ENCODE data around the gene ATG2A. TPM values are rescaled to one million over a fixed set of nuclear protein-coding genes. Genes with fewer than 3 reads are reported as not detected.
A peak's percentile ranks its signal among the peaks of the same experiment; 100 is the strongest.

Gene ATG2A
- total and polyA plus RNA-seq, 9 of the 15 experiments (the other 6 are each of a cell fraction or from before 2014, with no cell fraction given): 0.25 to 45.9 (median 5.2) TPM

GRCh38 chr11:64845129-64845775 lies 71.8 kb downstream of the ATG2A start (continued):
- TF ChIP-seq ZHX1 (conservative IDR thresholded peaks at IDR 0.05; ENCODE audit: low read length): no peak
- TF ChIP-seq BDP1 (IDR thresholded peaks at IDR 0.05; ENCODE audit: insufficient read depth, insufficient read length): no peak
- TF ChIP-seq CGGBP1 (CRISPR knock-in tag; IDR thresholded peaks at IDR 0.05): no peak
- no peak for TF ChIP-seq HMGN3 (IDR thresholded peaks at IDR 0.05; ENCODE audit: borderline replicate concordance, extremely low read depth, insufficient read length, low read depth, low read length)
- TF ChIP-seq DNMT1 (IDR thresholded peaks at IDR 0.05): no peak
- TF ChIP-seq GABPB1 (CRISPR knock-in tag; IDR thresholded peaks at IDR 0.05): peak; percentile 63
- peak; percentile 86 for TF ChIP-seq RBM25 (IDR thresholded peaks at IDR 0.05; ENCODE audit: low read depth, low read length, severe bottlenecking)
- no peak for TF ChIP-seq ID3 (CRISPR knock-in tag; IDR thresholded peaks at IDR 0.05)
- TF ChIP-seq ID3 (tag; IDR thresholded peaks at IDR 0.05): no peak
- no peak for TF ChIP-seq ZBTB49 (CRISPR knock-in tag; IDR thresholded peaks at IDR 0.05; ENCODE audit: borderline replicate concordance)
- no peak for TF ChIP-seq KLF16 (IDR thresholded peaks at IDR 0.05)
- TF ChIP-seq ZNF184 (CRISPR knock-in tag; IDR thresholded peaks at IDR 0.05): no peak
- TF ChIP-seq TSHZ1 (CRISPR knock-in tag; IDR thresholded peaks at IDR 0.05): no peak
- TF ChIP-seq PCBP2 (IDR thresholded peaks at IDR 0.05; ENCODE audit: low read depth, low read length, poor library complexity, severe bottlenecking): no peak
- no peak for TF ChIP-seq ZNF23 (CRISPR knock-in tag; IDR thresholded peaks at IDR 0.05)
- no peak for TF ChIP-seq SRF (CRISPR knock-in tag; IDR thresholded peaks at IDR 0.05)
- no peak for TF ChIP-seq ZNF217 (CRISPR knock-in tag; IDR thresholded peaks at IDR 0.05)

All from K562 (cell line).